CD1c-positive myeloid dendritic cell (primary cell): Measurements from ENCODE around the gene OPN1SW.

Experiments used
- DNase-seq: peaks from one replicate; pipeline ENCODE4 v3.0.0-alpha.2; 2016; ENCODE audit errors: extremely low spot score

Gene OPN1SW

GRCh38 chr7:128793181-128793547 lies 17.6 kb upstream of the OPN1SW start:
- no peak for DNase-seq

GRCh38 chr7:128792471-128793180 lies 17.0 kb upstream of the OPN1SW start:
- no peak for DNase-seq

- DNase-seq = no peak
Observed at GRCh38 chr7:128791972-128792327, 16.4 kb upstream of the OPN1SW start.

- peak; percentile 78 for DNase-seq
Observed at GRCh38 chr7:128791121-128791971, 15.8 kb upstream of the OPN1SW start, which contains the start of gene CCDC136. CCDC136 (plus strand) TSS chr7:128791968; CDS start chr7:128792412, 444 bp downstream.

GRCh38 chr7:128790315-128791041 lies 14.9 kb upstream of the OPN1SW start:
- DNase-seq = no peak

- DNase-seq = no peak
Observed at GRCh38 chr7:128788446-128789412, 13.1 kb upstream of the OPN1SW start.

- DNase-seq = no peak
Observed at GRCh38 chr7:128785738-128786137, 10.1 kb upstream of the OPN1SW start.

GRCh38 chr7:128783143-128783861 lies 7.7 kb upstream of the OPN1SW start:
- DNase-seq = no peak

- DNase-seq = no peak
Observed at GRCh38 chr7:128781851-128782250, 6.3 kb upstream of the OPN1SW start.

GRCh38 chr7:128781126-128781525 lies 5.5 kb upstream of the OPN1SW start:
- DNase-seq = no peak

GRCh38 chr7:128778946-128779345 lies 3.4 kb upstream of the OPN1SW start:
- DNase-seq = no peak

GRCh38 chr7:128777156-128778123 lies 1.8 kb upstream of the OPN1SW start:
- no peak for DNase-seq

- no peak for DNase-seq
Observed at GRCh38 chr7:128774921-128775320, 673 bp downstream of the OPN1SW start.

- DNase-seq = no peak
Observed at GRCh38 chr7:128774029-128774689, 1.4 kb downstream of the OPN1SW start.

- no peak for DNase-seq
Observed at GRCh38 chr7:128773604-128774003, 2.0 kb downstream of the OPN1SW start.

- no peak for DNase-seq
Observed at GRCh38 chr7:128770233-128770632, 5.4 kb downstream of the OPN1SW start.

- DNase-seq = no peak
Observed at GRCh38 chr7:128767475-128768110, 8.0 kb downstream of the OPN1SW start.

- DNase-seq = no peak
Observed at GRCh38 chr7:128763541-128763940, 12.1 kb downstream of the OPN1SW start.
